Stimulated activated CD4-positive, alpha-beta T cell treated with anti-CD3 and anti-CD28 coated beads, Interleukin-1b, Interleukin-23, amount 100 ng/mL, for 1 hour (primary cell): ENCODE measurements around the gene TNK1.

Source experiments
- DNase-seq, 2 donors: peaks; one replicate each; pipeline ENCODE4 v3.0.0-alpha.2; 2020; ENCODE audit warnings: low read depth in 2 of 2

The TNK1 gene

GRCh38 chr17:7391307-7391706, 10.4 kb downstream of the TNK1 start:
- no peak for DNase-seq

GRCh38 chr17:7392696-7393612, 12.1 kb downstream of the TNK1 start:
- DNase-seq: no peak

GRCh38 chr17:7393613-7394451, 12.9 kb downstream of the TNK1 start:
- DNase-seq: peak; percentile 23 to 37

GRCh38 chr17:7394452-7395191, 13.7 kb downstream of the TNK1 start, which contains the start of gene PLSCR3:
PLSCR3 (minus strand) TSS chr17:7394525; CDS start chr17:7394110, 415 bp downstream.
- DNase-seq: peak; percentile 52 to 78

GRCh38 chr17:7396147-7396546, 15.3 kb downstream of the TNK1 start:
- no peak for DNase-seq

GRCh38 chr17:7398612-7399011, 17.7 kb downstream of the TNK1 start:
- no peak for DNase-seq

- no peak for DNase-seq
Measured at GRCh38 chr17:7403043-7403726, 22.3 kb downstream of the TNK1 start.

- DNase-seq: no peak
Measured at GRCh38 chr17:7403727-7403976, 22.8 kb downstream of the TNK1 start.

GRCh38 chr17:7403977-7404736, 23.3 kb downstream of the TNK1 start, which contains the start of gene TMEM256:
TMEM256 (minus strand) TSS chr17:7404097; CDS start chr17:7404084, 13 bp downstream.
- peak; percentile 86 to 88 for DNase-seq

- peak in 1 of 2 donors; percentile 42 for DNase-seq
Measured at GRCh38 chr17:7404737-7405349, 24.0 kb downstream of the TNK1 start.

- DNase-seq: no peak
Measured at GRCh38 chr17:7405350-7406234, 24.7 kb downstream of the TNK1 start.

GRCh38 chr17:7406235-7406825, 25.4 kb downstream of the TNK1 start:
- no peak for DNase-seq

- no peak for DNase-seq
Measured at GRCh38 chr17:7407082-7407481, 26.2 kb downstream of the TNK1 start.

- DNase-seq: no peak
Measured at GRCh38 chr17:7407485-7408251, 26.8 kb downstream of the TNK1 start, which contains the start of gene NLGN2. NLGN2 (plus strand) TSS chr17:7407845; CDS start chr17:7408256, 411 bp downstream.

GRCh38 chr17:7408252-7408727, 27.4 kb downstream of the TNK1 start:
- no peak for DNase-seq

- no peak for DNase-seq
Measured at GRCh38 chr17:7408863-7409262, 28.0 kb downstream of the TNK1 start.

GRCh38 chr17:7409716-7410115, 28.8 kb downstream of the TNK1 start:
- no peak for DNase-seq
